Peyer's patch (tissue), 4 donors: ENCODE data around the gene WWOX. TPM values are rescaled to one million over a fixed set of nuclear protein-coding genes. Genes with fewer than 3 reads are reported as not detected.

Experiments used
- DNase-seq, 3 donors: peaks; one replicate each; pipeline ENCODE4 v3.0.0-alpha.2; 2017 to 2019
- H3K27ac ChIP-seq, 4 donors: fragments of 200-600 bp; sonication (generic); one replicate each; pipeline ENCODE4 v1.5.1; 2016 to 2019
- H3K27me3 ChIP-seq, 2 donors: fragments of 200-600 bp; sonication (generic); one replicate each; pipeline ENCODE4 v1.5.1; 2019
- H3K36me3 ChIP-seq, 3 donors: fragments of 200-600 bp; sonication (generic); one replicate each; pipeline ENCODE4 v1.5.1; 2016 to 2019
- H3K4me1 ChIP-seq, 4 donors: fragments of 200-600 bp; sonication (generic); one replicate each; pipeline ENCODE4 v1.5.1; 2016 to 2019
- H3K4me3 ChIP-seq, 4 donors: fragments of 200-600 bp; sonication (generic); 1 replicate in 3 of 4; 2 replicates in 1 of 4; pipeline ENCODE4 v1.5.1; 2016 to 2019; ENCODE audit warnings: mild to moderate bottlenecking in 1 of 4
- H3K9me3 ChIP-seq, 4 donors: fragments of 200-600 bp; sonication (generic); one replicate each; pipeline ENCODE4 v1.5.1; 2016 to 2019; ENCODE audit warnings: mild to moderate bottlenecking in 1 of 4
- CTCF ChIP-seq, 6 experiments: fragments of 450-650 bp in 4 of 6; fragments of 200-600 bp in 2 of 6; sonication (generic) in 1 of 6; IDR thresholded peaks; one replicate each; pipeline ENCODE4 v1.5.1; 2017 to 2019; ENCODE audit warnings: antibody characterized with exemption in 6 of 6, mild to moderate bottlenecking in 3 of 6, moderate library complexity in 1 of 6
- POLR2A ChIP-seq, 2 donors: fragments of 450-650 bp; IDR thresholded peaks; one replicate each; pipeline ENCODE4 v1.5.1; 2017; ENCODE audit warnings: antibody characterized with exemption in 2 of 2, mild to moderate bottlenecking in 2 of 2, moderate library complexity in 2 of 2
- total RNA-seq, 4 donors: library from RNA; depleted of rRNA; stranded (reverse); fragments of >200 nt; gene quantifications; one replicate each; pipeline ENCODE4 v1.1.0, GENCODE V29; 2016

Gene WWOX
- total RNA-seq, 4 donors from 2014 or later = 17.3 to 197 (median 57.5) TPM

DNA sequence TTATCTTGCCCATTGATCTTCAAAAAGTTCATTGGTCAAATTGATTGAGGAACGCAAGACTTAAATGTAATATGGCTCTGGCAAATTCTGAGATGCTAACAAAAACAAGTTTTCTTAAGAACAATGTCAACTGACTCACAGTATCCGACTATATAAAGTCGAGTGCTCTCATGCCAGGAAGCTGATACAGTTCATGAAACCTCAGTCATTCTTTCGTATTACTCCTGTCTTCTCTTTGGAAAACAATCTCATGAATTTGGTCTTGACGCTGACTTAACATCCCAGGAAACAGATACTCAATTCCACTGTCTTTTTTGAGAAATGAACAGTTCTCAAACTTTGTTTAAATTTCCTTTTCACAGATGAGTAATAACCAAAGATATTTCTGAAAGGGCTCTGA is 796.2 kb downstream of the WWOX start:
- Histone ChIP-seq H3K27me3 (no peaks in the 10 kb centered on the region), H3K4me1 (no peaks in the 10 kb centered on the region), H3K9me3 (no peaks in the 10 kb centered on the region), H3K27ac (peak overlapping the region in 2 of 4 donors; percentile 7 to 19), H3K36me3 (no peaks in the 10 kb centered on the region), H3K4me3 (no peak overlapping the region)
- no peak for TF ChIP-seq POLR2A (IDR thresholded peaks at IDR 0.05)
- TF ChIP-seq CTCF (IDR thresholded peaks at IDR 0.05) = no peak
- DNase-seq = no peak

- Histone ChIP-seq H3K27ac (no peak overlapping the region), H3K4me1 (no peaks in the 10 kb centered on the region), H3K4me3 (no peak overlapping the region), H3K9me3 (no peaks in the 10 kb centered on the region), H3K27me3 (no peaks in the 10 kb centered on the region), H3K36me3 (no peaks in the 10 kb centered on the region)
- peak in 1 of 3 donors; percentile 26 for DNase-seq
- TF ChIP-seq CTCF (IDR thresholded peaks at IDR 0.05) (no peak), POLR2A (IDR thresholded peaks at IDR 0.05) (no peak)
Measured at GRCh38 chr16:78896280-78896679, 796.8 kb downstream of the WWOX start.

GRCh38 chr16:78897299-78897698 is 797.8 kb downstream of the WWOX start:
- Histone ChIP-seq H3K36me3 (no peaks in the 10 kb centered on the region), H3K4me3 (no peak overlapping the region), H3K9me3 (no peaks in the 10 kb centered on the region), H3K4me1 (no peaks in the 10 kb centered on the region), H3K27me3 (no peaks in the 10 kb centered on the region), H3K27ac (no peak overlapping the region)
- DNase-seq = no peak
- TF ChIP-seq POLR2A (IDR thresholded peaks at IDR 0.05) (no peak), CTCF (IDR thresholded peaks at IDR 0.05) (no peak)

DNA sequence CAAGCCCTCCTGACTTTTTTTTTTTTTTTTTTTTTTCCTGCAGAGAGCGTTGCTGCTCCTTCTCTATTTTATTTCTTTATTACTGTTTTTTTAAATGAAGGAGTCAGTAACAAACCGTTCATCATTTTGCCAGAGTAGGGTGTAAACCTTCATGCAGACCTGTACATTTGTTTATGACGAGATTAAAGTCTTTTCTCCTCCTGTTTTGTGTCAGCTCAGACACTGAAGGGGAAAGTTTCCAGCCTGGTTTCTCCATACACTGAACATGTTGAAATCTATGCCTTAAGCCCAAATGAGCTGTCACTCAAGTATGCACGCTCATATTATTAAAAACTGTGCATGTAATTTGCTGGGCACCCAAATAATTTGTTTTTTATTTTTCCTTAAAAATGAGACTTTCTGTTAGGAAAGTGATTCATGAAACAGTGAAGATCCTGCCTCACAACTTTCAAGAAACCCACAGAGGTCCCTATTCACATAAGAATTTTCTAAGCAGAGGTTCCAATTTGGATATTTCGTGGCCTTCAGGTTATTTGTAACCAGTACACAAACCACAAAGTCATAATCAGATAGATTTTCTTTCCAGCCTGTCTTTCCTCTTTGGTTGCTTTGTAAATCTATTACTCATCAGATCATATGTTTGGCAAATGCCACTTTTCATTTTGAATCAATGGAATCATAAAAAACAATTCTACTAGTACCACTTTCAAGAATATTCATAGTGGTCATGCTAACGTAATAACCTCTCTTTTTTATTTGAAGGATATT is 800.8 kb downstream of the WWOX start:
- DNase-seq = no peak
- TF ChIP-seq CTCF (IDR thresholded peaks at IDR 0.05) (no peak), POLR2A (IDR thresholded peaks at IDR 0.05) (no peak)
- Histone ChIP-seq H3K27me3 (no peaks in the 10 kb centered on the region), H3K27ac (no peak overlapping the region), H3K4me3 (no peak overlapping the region), H3K9me3 (no peaks in the 10 kb centered on the region), H3K4me1 (no peaks in the 10 kb centered on the region), H3K36me3 (no peaks in the 10 kb centered on the region)

DNA sequence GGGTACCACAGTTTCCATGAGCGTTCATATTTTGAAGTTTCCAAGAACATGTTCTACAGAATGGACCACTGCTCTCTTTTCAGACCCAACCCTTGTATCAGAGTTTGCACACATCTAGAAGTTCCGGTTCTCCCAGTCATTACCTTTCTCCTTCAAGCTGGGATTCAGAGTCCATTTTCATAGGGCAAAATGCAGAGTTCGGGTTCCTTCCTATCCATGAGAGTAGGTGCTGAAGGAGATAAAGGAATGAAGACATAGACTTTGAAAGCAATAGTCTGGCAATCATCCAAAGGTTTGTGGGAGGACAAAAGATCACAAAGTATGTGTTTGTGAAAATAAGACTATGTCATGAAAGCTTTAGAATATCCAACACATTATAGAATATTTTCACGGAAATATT is 801.5 kb downstream of the WWOX start:
- DNase-seq = no peak
- H3K36me3 ChIP-seq = no peaks in the 10 kb centered on the region
- H3K4me3 ChIP-seq = no peak overlapping the region
- no peaks in the 10 kb centered on the region for H3K27me3 ChIP-seq
- H3K27ac ChIP-seq = no peak overlapping the region
- H3K9me3 ChIP-seq = no peaks in the 10 kb centered on the region
- no peaks in the 10 kb centered on the region for H3K4me1 ChIP-seq
- TF ChIP-seq CTCF (IDR thresholded peaks at IDR 0.05) (no peak), POLR2A (IDR thresholded peaks at IDR 0.05) (no peak)
